CD1c-positive myeloid dendritic cell (primary cell): ENCODE measurements around the gene HMGN1.

Experiments
- DNase-seq: peaks from one replicate; pipeline ENCODE4 v3.0.0-alpha.2; 2016; ENCODE audit errors: extremely low spot score

The HMGN1 gene

GRCh38 chr21:39332175-39332574, 16.7 kb downstream of the HMGN1 start:
- DNase-seq = no peak

GRCh38 chr21:39330001-39330400, 18.9 kb downstream of the HMGN1 start:
- no peak for DNase-seq

- no peak for DNase-seq
Measured at GRCh38 chr21:39327727-39328126, 21.2 kb downstream of the HMGN1 start.

GRCh38 chr21:39326607-39327307, 22.1 kb downstream of the HMGN1 start:
- no peak for DNase-seq

GRCh38 chr21:39325458-39325857, 23.4 kb downstream of the HMGN1 start:
- no peak for DNase-seq

- no peak for DNase-seq
Measured at GRCh38 chr21:39321424-39321823, 27.5 kb downstream of the HMGN1 start.

GRCh38 chr21:39319814-39320332, 29.0 kb downstream of the HMGN1 start:
- no peak for DNase-seq

GRCh38 chr21:39319251-39319756, 29.6 kb downstream of the HMGN1 start:
- DNase-seq = no peak

- DNase-seq = no peak
Measured at GRCh38 chr21:39318091-39318959, 30.6 kb downstream of the HMGN1 start.

GRCh38 chr21:39317134-39318090, 31.5 kb downstream of the HMGN1 start:
- peak; percentile 90 for DNase-seq

- DNase-seq = no peak
Measured at GRCh38 chr21:39316729-39317128, 32.2 kb downstream of the HMGN1 start.

- peak; percentile 22 for DNase-seq
Measured at GRCh38 chr21:39315603-39316445, 33.1 kb downstream of the HMGN1 start.

GRCh38 chr21:39314143-39315027, 34.5 kb downstream of the HMGN1 start:
- peak; percentile 18 for DNase-seq

GRCh38 chr21:39313571-39314142, 35.2 kb downstream of the HMGN1 start, which contains the start of gene BRWD1:
TSS of gene BRWD1 (minus strand) at chr21:39313632. CDS start at chr21:39313491, 141 bp downstream.
- peak; percentile 85 for DNase-seq

GRCh38 chr21:39313042-39313570, 35.8 kb downstream of the HMGN1 start:
- DNase-seq = no peak

- DNase-seq = peak; percentile 95
Measured at GRCh38 chr21:39312112-39313041, 36.5 kb downstream of the HMGN1 start.

- no peak for DNase-seq
Measured at GRCh38 chr21:39311164-39311563, 37.7 kb downstream of the HMGN1 start.

- DNase-seq = no peak
Measured at GRCh38 chr21:39307466-39307865, 41.4 kb downstream of the HMGN1 start.
